BJ (cell line): ENCODE results near the gene JAK1. TPM values are rescaled to one million over a fixed set of nuclear protein-coding genes. Genes with fewer than 3 reads are reported as not detected.

ENCODE experiments used
- CTCF ChIA-PET: fragments of 350-600 bp; formaldehyde crosslinking; extraction: SDS; loops from one replicate; lab custom pipeline; 2021; ENCODE audit warnings: antibody characterized with exemption, inconsistent platforms; lab: Yijun Ruan, JAX
- POLR2A ChIA-PET: fragments of 300-600 bp; sonication (Branson Sonifier 250); formaldehyde crosslinking; extraction: SDS; loops from one replicate; lab custom pipeline; 2021; ENCODE audit warnings: antibody characterized with exemption; lab: Charles Lee
- DNase-seq: peaks from one replicate; pipeline ENCODE4 v3.0.0-alpha.2; 2011; ENCODE audit warnings: low read depth
- H3K27me3 ChIP-seq: 2 replicates; pipeline ENCODE4 v1.6.0; 2011; ENCODE audit warnings: low read length; ENCODE audit not compliant: control insufficient read depth, insufficient read depth
- H3K36me3 ChIP-seq: 2 replicates; pipeline ENCODE4 v1.5.1; 2011; ENCODE audit warnings: low read length; ENCODE audit not compliant: control insufficient read depth, insufficient read depth
- H3K4me3 ChIP-seq: 2 replicates; pipeline ENCODE4 v1.5.1; 2011; ENCODE audit warnings: low read depth, mild to moderate bottlenecking, control low read depth, low read length
- CTCF ChIP-seq: IDR thresholded peaks from 2 replicates; pipeline ENCODE4 v1.5.1; 2011; ENCODE audit warnings: low read depth, mild to moderate bottlenecking, control low read depth, inconsistent platforms, low read length, moderate library complexity; ENCODE audit not compliant: insufficient read depth
- polyA plus RNA-seq: library from polyadenylated mRNA; depleted of rRNA; stranded (reverse); fragments of >200 nt; gene quantifications from 2 replicates; pipeline ENCODE4 v1.2.3, GENCODE V29; 2011

The JAK1 gene
- polyA plus RNA-seq, 1 experiment: 95.0 TPM

GRCh38 chr1:64942118-64942517 lies 24.2 kb downstream of the JAK1 start:
- no peak for TF ChIP-seq CTCF
- no peaks in the 10 kb centered on the region for H3K27me3 ChIP-seq
- H3K36me3 ChIP-seq: no peaks in the 10 kb centered on the region
- CTCF ChIA-PET: no interaction called here
- no peak overlapping the region for H3K4me3 ChIP-seq
- no peak for DNase-seq
- POLR2A ChIA-PET: no interaction called here

- H3K27me3 ChIP-seq: no peaks in the 10 kb centered on the region
- ChIA-PET CTCF (no interaction called here), POLR2A (no interaction called here)
- TF ChIP-seq CTCF: no peak
- DNase-seq: no peak
- no peaks in the 10 kb centered on the region for H3K36me3 ChIP-seq
- no peak overlapping the region for H3K4me3 ChIP-seq
Observed at GRCh38 chr1:64941461-64942117, 24.8 kb downstream of the JAK1 start.

GRCh38 chr1:64940025-64940424 lies 26.3 kb downstream of the JAK1 start:
- H3K36me3 ChIP-seq: no peaks in the 10 kb centered on the region
- H3K27me3 ChIP-seq: no peaks in the 10 kb centered on the region
- H3K4me3 ChIP-seq: no peak overlapping the region
- ChIA-PET CTCF (interaction anchor here (1.1 kb wide), 1 partner anchor 14 kb away, joined by 3 read pairs; no protein-coding TSS in a partner anchor), POLR2A (no interaction called here)
- DNase-seq: no peak
- TF ChIP-seq CTCF: no peak

GRCh38 chr1:64938991-64939390 lies 27.4 kb downstream of the JAK1 start:
- no peak for DNase-seq
- Histone ChIP-seq H3K36me3 (no peaks in the 10 kb centered on the region), H3K4me3 (no peak overlapping the region), H3K27me3 (no peaks in the 10 kb centered on the region)
- POLR2A ChIA-PET: no interaction called here
- CTCF ChIA-PET: interaction anchor here (1.1 kb wide), 1 partner anchor 15 kb away, joined by 3 read pairs; no protein-coding TSS in a partner anchor
- no peak for TF ChIP-seq CTCF

- ChIA-PET POLR2A (no interaction called here), CTCF (no interaction called here)
- no peaks in the 10 kb centered on the region for H3K36me3 ChIP-seq
- DNase-seq: no peak
- H3K4me3 ChIP-seq: no peak overlapping the region
- no peak for TF ChIP-seq CTCF
- H3K27me3 ChIP-seq: no peaks in the 10 kb centered on the region
Observed at GRCh38 chr1:64936956-64937355, 29.4 kb downstream of the JAK1 start.
